ENCODE measurements around the gene KDM6B.
"Not testable (repeated sequence)": the region's sequence is repeated elsewhere in the genome, so short reads cannot be mapped to it uniquely, and the experiment has no call there.

KDM6B gene

DNA sequence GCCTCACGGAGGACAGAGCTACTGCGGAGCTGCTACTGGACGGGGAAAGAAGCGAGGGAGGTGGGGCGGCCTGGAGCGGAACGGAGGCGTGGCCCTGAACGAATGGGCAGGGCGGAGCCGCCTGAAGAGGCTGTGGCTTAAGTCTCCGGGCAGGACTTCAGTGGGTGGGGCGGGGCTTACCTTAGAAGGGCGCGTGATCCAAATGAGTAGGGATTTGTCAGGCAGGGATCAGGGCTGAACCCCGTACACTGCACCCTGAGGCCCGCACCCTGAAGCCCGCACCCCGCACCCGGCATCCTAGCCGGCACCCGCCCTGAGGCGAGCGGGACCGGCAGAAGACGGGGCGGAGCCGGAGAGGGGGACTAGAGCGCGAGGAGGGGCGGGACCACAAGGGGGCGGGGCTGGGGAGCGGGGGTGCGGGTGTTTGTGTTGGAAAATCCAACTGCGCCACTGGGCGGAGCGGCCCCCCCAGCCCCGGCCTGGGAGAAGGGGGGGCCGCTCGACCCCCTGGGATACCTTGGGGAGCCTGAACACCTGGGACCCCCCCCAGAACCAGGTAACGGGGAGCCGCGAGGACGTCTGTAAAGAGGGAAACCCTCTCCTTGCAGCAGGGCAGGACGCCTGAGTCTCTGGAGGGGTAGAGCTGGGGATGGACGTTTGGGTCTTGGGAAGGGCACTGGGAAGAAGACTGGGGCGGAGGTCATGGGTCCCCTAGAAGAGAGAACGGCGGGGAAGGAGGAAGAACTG is at the start of gene KDM6B:
Gene KDM6B, plus strand, starts transcription at position 423 of the 747 bp plus-strand sequence. CDS start 11,338 bp downstream, outside the sequence.
- Mint-ChIP-seq H3K4me3 (peak within 1 kb of the TSS; percentile 90), H3K9me3 (no peaks in the 10 kb centered on the region), H3K27me3 (no peaks in the 10 kb centered on the region), H3K4me1 (peaks cover 33% of the 10 kb centered on the region), H3K27ac (peak within 1 kb of the TSS; percentile 84), H3K36me3 (no peaks in the 10 kb centered on the region)

DNA sequence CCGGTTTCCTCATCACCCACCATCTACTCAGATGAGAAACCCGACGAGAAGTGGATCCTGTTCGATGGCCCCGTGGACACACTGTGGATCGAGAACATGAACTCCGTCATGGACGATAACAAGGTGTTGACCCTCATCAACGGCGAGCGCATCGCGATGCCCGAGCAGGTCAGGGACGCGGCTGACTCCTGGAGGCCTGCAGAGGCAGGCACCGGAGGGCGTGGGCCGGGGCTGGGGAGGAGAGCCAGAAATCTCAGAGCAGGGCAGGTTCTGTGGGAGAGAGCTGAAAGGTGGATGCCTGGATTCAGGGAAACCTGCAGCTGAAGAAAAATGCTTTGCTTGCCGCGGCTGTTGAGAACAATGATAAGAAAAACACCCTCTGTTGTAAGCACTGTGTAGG is 47.2 kb upstream of the KDM6B start:
- Mint-ChIP-seq H3K27me3 (peaks cover 3% of the 10 kb centered on the region), H3K27ac (no peak overlapping the region), H3K9me3 (no peaks in the 10 kb centered on the region), H3K4me3 (no peak overlapping the region), H3K4me1 (no peaks in the 10 kb centered on the region), H3K36me3 (no peaks in the 10 kb centered on the region)

GRCh38 chr17:7789131-7789530 is 44.9 kb upstream of the KDM6B start:
- no peak overlapping the region for H3K4me3 Mint-ChIP-seq
- no peaks in the 10 kb centered on the region for H3K4me1 Mint-ChIP-seq
- H3K27me3 Mint-ChIP-seq: peaks cover 1% of the 10 kb centered on the region
- H3K27ac Mint-ChIP-seq: no peak overlapping the region
- no peaks in the 10 kb centered on the region for H3K36me3 Mint-ChIP-seq
- no peaks in the 10 kb centered on the region for H3K9me3 Mint-ChIP-seq

DNA sequence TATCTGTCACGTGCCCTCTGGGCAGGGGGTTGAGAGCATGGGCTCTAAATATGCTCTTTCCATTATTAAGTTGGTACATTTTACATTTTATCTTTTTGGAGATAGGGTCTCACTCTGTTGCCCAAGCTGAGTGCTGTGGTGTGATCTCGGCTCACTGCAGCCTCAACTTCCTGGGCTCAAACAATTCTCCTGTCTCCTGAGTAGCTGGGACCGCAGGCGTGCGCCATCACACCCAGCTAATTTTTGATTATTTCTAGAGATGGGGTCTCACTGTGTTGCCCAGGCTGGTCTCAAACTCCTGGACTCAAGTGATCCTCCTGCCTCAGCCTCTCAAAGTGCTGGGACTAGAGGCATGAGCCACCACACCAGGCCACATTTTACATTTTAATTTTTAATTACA is 43.9 kb upstream of the KDM6B start:
- no peaks in the 10 kb centered on the region for H3K27me3 Mint-ChIP-seq
- H3K4me1 Mint-ChIP-seq: no peaks in the 10 kb centered on the region
- no peak overlapping the region for H3K4me3 Mint-ChIP-seq
- H3K36me3 Mint-ChIP-seq: no peaks in the 10 kb centered on the region
- H3K9me3 Mint-ChIP-seq: no peaks in the 10 kb centered on the region
- peak overlapping the region; percentile 8 for H3K27ac Mint-ChIP-seq

DNA sequence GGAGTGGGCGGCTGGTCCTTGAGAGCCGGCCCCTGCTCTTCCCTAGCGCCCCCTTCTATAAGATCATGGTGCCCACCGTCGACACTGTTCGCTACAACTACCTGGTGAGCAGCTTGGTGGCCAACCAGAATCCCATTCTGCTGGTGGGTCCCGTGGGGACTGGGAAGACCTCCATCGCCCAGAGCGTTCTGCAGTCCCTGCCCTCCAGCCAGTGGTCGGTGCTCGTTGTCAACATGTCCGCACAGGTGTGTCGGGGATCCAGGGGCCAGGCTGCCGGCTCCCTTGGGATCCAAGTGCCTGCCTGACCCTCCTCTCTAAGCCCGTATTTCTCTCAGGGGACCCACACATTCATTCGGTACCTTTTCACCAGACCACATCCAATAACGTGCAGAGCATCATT is 41.4 kb upstream of the KDM6B start:
- Mint-ChIP-seq H3K27me3 (no peaks in the 10 kb centered on the region), H3K4me1 (no peaks in the 10 kb centered on the region), H3K36me3 (no peaks in the 10 kb centered on the region), H3K9me3 (no peaks in the 10 kb centered on the region), H3K4me3 (no peak overlapping the region), H3K27ac (no peak overlapping the region)

- no peak overlapping the region for H3K27ac Mint-ChIP-seq
- H3K9me3 Mint-ChIP-seq: no peaks in the 10 kb centered on the region
- no peaks in the 10 kb centered on the region for H3K36me3 Mint-ChIP-seq
- H3K27me3 Mint-ChIP-seq: no peaks in the 10 kb centered on the region
- no peak overlapping the region for H3K4me3 Mint-ChIP-seq
- H3K4me1 Mint-ChIP-seq: no peaks in the 10 kb centered on the region
Observed at GRCh38 chr17:7794075-7794663, 39.8 kb upstream of the KDM6B start.

DNA sequence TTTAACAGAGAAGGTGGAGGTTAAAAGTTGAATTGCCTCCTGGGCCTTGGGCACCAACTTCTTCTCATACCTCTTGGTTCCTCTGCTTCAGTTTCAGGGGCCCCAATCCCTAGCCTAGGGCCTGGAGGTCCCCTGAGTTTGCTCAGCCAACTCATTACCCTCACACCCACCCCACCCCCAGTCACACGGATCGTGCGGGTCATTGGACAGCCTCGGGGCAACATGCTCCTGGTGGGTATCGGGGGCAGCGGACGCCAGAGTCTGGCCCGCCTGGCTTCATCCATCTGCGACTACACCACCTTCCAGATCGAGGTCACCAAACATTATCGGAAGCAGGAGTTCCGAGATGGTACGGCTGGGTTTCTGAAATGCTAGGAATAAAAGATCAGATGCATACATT is 36.0 kb upstream of the KDM6B start:
- no peak overlapping the region for H3K4me3 Mint-ChIP-seq
- H3K9me3 Mint-ChIP-seq: no peaks in the 10 kb centered on the region

GRCh38 chr17:7798839-7799238 is 35.2 kb upstream of the KDM6B start:
- H3K27me3 Mint-ChIP-seq: peaks cover 2% of the 10 kb centered on the region
- H3K9me3 Mint-ChIP-seq: no peaks in the 10 kb centered on the region
- no peak overlapping the region for H3K27ac Mint-ChIP-seq
- no peaks in the 10 kb centered on the region for H3K4me1 Mint-ChIP-seq
- H3K4me3 Mint-ChIP-seq: no peak overlapping the region
- no peaks in the 10 kb centered on the region for H3K36me3 Mint-ChIP-seq

More for the DNA sequence above, 36.0 kb upstream of the KDM6B start:
- H3K27me3 Mint-ChIP-seq: no peaks in the 10 kb centered on the region
- H3K27ac Mint-ChIP-seq: no peak overlapping the region
- H3K4me1 Mint-ChIP-seq: no peaks in the 10 kb centered on the region
- no peaks in the 10 kb centered on the region for H3K36me3 Mint-ChIP-seq

DNA sequence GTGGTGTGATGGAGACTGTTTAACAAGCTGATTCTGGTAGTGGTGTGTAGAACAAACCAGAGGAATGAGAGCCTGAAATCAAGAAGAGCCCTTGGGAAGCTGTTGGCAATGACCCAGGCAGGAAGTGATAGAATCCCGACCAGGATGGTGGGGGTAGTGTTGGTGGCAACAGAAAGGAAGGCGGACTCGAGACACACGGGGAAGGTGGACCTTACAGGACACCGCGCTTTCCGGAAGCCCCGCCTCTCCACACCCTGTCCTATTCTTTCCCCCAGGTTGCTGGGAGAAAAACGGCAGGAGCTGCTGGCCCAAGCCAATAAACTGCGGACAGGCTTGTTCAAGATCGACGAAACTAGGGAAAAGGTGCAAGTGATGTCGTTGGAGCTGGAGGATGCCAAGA is 30.0 kb upstream of the KDM6B start:
- no peak overlapping the region for H3K4me3 Mint-ChIP-seq
- H3K27me3 Mint-ChIP-seq: peaks cover 4% of the 10 kb centered on the region
- H3K4me1 Mint-ChIP-seq: no peaks in the 10 kb centered on the region
- H3K36me3 Mint-ChIP-seq: no peaks in the 10 kb centered on the region
- no peaks in the 10 kb centered on the region for H3K9me3 Mint-ChIP-seq
- no peak overlapping the region for H3K27ac Mint-ChIP-seq

GRCh38 chr17:7806587-7806986 is 27.4 kb upstream of the KDM6B start:
- Mint-ChIP-seq H3K4me1 (peaks cover 7% of the 10 kb centered on the region), H3K4me3 (no peak overlapping the region), H3K27me3 (peaks cover 4% of the 10 kb centered on the region), H3K36me3 (no peaks in the 10 kb centered on the region), H3K9me3 (no peaks in the 10 kb centered on the region), H3K27ac (no peak overlapping the region)

DNA sequence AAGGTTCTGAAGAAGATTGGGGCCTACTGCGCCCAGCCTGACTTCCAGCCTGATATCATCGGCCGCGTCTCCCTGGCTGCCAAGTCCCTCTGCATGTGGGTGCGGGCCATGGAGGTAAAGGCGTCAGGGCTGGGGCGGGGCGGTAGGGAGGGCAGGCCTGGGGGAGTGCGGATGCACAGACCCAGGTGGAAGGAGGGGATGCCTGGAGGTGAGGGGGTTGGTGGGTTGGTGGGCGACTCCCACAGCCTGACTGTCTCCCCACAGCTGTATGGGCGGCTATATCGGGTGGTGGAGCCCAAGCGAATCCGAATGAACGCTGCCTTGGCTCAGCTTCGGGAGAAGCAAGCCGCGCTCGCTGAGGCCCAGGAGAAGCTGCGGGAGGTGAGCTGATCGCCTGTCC is 26.8 kb upstream of the KDM6B start:
- no peak overlapping the region for H3K4me3 Mint-ChIP-seq
- H3K27ac Mint-ChIP-seq: no peak overlapping the region
- peaks cover 4% of the 10 kb centered on the region for H3K27me3 Mint-ChIP-seq
- H3K4me1 Mint-ChIP-seq: peaks cover 7% of the 10 kb centered on the region
- no peaks in the 10 kb centered on the region for H3K9me3 Mint-ChIP-seq
- H3K36me3 Mint-ChIP-seq: no peaks in the 10 kb centered on the region

DNA sequence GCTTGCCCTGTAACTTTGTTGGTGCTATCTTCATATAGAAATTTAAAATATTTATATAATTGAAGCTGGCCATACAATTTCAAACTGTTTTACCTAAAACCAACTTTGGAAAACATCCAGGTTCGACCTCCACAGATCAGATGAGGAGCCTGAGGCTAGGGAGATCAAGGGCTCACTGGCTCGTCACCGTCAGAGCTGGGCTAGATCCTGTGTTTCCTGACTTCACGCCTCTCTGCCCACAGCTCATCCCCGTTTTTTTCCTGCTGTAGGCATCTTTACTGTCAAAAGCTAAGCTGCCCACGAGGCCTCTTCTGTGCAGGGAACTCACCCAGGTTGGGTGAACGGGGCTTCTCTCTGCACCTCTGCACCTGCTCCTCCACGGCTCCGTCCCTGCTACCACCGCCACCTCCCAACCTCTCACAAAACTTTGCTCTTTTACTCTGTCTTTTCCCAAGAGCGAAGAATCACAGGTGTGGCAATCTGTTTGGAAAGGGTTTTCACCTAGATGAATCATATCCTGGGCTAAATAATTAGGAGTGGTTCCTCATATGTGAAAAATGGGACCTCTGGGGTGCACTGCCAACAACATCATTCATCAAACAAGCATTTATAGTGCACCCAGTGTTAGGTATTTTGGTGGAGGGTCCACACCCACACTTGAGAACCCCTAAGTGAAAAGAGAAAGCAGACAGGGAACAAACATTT is 24.8 kb upstream of the KDM6B start:
- Mint-ChIP-seq H3K27ac (no peak overlapping the region), H3K4me1 (peaks cover 7% of the 10 kb centered on the region), H3K27me3 (peaks cover 2% of the 10 kb centered on the region), H3K36me3 (no peaks in the 10 kb centered on the region), H3K4me3 (no peak overlapping the region), H3K9me3 (no peaks in the 10 kb centered on the region)

DNA sequence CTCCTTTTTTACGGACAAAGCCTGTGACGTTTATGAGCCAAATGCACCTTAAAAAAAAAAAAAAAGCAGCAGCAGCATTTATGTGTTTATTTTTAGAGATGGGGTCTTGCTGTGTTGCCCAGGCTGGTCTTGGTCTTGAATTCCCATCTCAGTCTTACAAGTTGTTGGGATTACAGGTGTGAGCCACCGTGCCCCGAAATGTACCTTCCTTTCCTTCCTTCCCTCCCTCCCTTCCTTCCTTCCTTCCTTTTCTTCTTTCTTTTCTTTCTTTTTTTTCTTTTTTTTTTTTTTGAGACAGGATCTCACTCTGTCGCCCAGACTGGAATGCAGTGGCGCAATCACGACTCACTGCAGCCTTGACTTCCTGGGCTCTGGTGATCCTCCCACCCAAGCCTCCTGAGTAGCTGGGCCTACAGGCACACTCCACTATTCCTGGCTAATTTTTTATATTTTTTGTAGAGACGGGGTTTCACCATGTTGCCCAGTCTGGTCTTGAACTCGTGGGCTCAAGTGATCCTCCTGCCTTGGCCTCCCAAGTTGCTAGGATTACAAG is 24.1 kb upstream of the KDM6B start:
- H3K27me3 Mint-ChIP-seq, H3K4me3 Mint-ChIP-seq, H3K36me3 Mint-ChIP-seq, H3K27ac Mint-ChIP-seq, H3K9me3 Mint-ChIP-seq, H3K4me1 Mint-ChIP-seq: not testable (repeated sequence)

GRCh38 chr17:7811251-7811650 is 22.8 kb upstream of the KDM6B start:
- H3K27ac Mint-ChIP-seq: no peak overlapping the region
- H3K4me3 Mint-ChIP-seq: no peak overlapping the region
- no peaks in the 10 kb centered on the region for H3K36me3 Mint-ChIP-seq
- no peaks in the 10 kb centered on the region for H3K9me3 Mint-ChIP-seq
- H3K4me1 Mint-ChIP-seq: peaks cover 7% of the 10 kb centered on the region
- peaks cover 2% of the 10 kb centered on the region for H3K27me3 Mint-ChIP-seq

GRCh38 chr17:7814969-7815368 is 19.0 kb upstream of the KDM6B start:
- H3K36me3 Mint-ChIP-seq: no peaks in the 10 kb centered on the region
- no peak overlapping the region for H3K27ac Mint-ChIP-seq
- no peak overlapping the region for H3K4me3 Mint-ChIP-seq
- peaks cover 7% of the 10 kb centered on the region for H3K4me1 Mint-ChIP-seq
- H3K27me3 Mint-ChIP-seq: no peaks in the 10 kb centered on the region
- no peaks in the 10 kb centered on the region for H3K9me3 Mint-ChIP-seq

Measured in activated naive CD4-positive, alpha-beta T cell treated with anti-CD3 and anti-CD28 coated beads, Interleukin-2, amount 50 U/mL, for 24 hours (primary cell).